Gastroesophageal sphincter (tissue), 3 donors: Measurements from ENCODE around the gene TCF4.

Experiments
- CTCF ChIP-seq, 4 experiments: fragments of 200-600 bp in 2 of 4; fragments of 450-650 bp in 2 of 4; sonication (generic) in 1 of 4; IDR thresholded peaks; one replicate each; pipeline ENCODE4 v1.5.1; 2017 to 2019; ENCODE audit warnings: antibody characterized with exemption in 4 of 4, mild to moderate bottlenecking in 2 of 4, moderate library complexity in 2 of 4
- POLR2A ChIP-seq, 2 donors: fragments of 450-650 bp; IDR thresholded peaks; one replicate each; pipeline ENCODE4 v1.6.1; 2017; ENCODE audit warnings: antibody characterized with exemption in 2 of 2, mild to moderate bottlenecking in 2 of 2, moderate library complexity in 1 of 2

- TF ChIP-seq CTCF (IDR thresholded peaks at IDR 0.05): no peak
- TF ChIP-seq POLR2A (IDR thresholded peaks at IDR 0.05): no peak
Measured at GRCh38 chr18:55361492-55362250, 226.3 kb downstream of the TCF4 start.
